ENCODE measurements around the gene CACNA1D. TPM values are rescaled to one million over a fixed set of nuclear protein-coding genes. Genes with fewer than 3 reads are reported as not detected.

Gene CACNA1D
- total RNA-seq, 1 donor from 2014 or later, result 1.9 TPM

- no peaks in the 10 kb centered on the region for H3K36me3 Mint-ChIP-seq (ENCODE audit: low read depth)
- H3K4me1 Mint-ChIP-seq, result no peaks in the 10 kb centered on the region
- no peak overlapping the region for H3K4me3 Mint-ChIP-seq
- H3K27ac Mint-ChIP-seq, result no peak overlapping the region
- H3K27me3 Mint-ChIP-seq, result no peaks in the 10 kb centered on the region
- POLR2A ChIA-PET, result interaction anchor here (0.6 kb wide), 1 partner anchor 221 kb away, joined by 9 read pairs; no protein-coding TSS in a partner anchor
- ATAC-seq (ENCODE audit: low read depth), result no peak
- H3K9me3 Mint-ChIP-seq, result no peaks in the 10 kb centered on the region
- no peak for TF ChIP-seq CTCF (IDR thresholded peaks at IDR 0.05)
- intact Hi-C loops (cut with micrococcal nuclease), result no loop called here
- CTCF ChIA-PET, result no interaction called here
- DNase-seq, result no peak
Measured at GRCh38 chr3:53835257-53835656, 340.8 kb downstream of the CACNA1D start.

GRCh38 chr3:53836084-53836872, 341.9 kb downstream of the CACNA1D start:
- Mint-ChIP-seq H3K4me1 (no peaks in the 10 kb centered on the region), H3K36me3 (ENCODE audit: low read depth) (no peaks in the 10 kb centered on the region), H3K9me3 (no peaks in the 10 kb centered on the region), H3K27me3 (no peaks in the 10 kb centered on the region), H3K4me3 (no peak overlapping the region), H3K27ac (no peak overlapping the region)
- no peak for DNase-seq
- no peak for TF ChIP-seq CTCF (IDR thresholded peaks at IDR 0.05)
- no peak for ATAC-seq (ENCODE audit: low read depth)
- ChIA-PET CTCF (no interaction called here), POLR2A (no interaction called here)
- intact Hi-C loops (cut with micrococcal nuclease), result no loop called here

GRCh38 chr3:53837331-53837730, 342.9 kb downstream of the CACNA1D start:
- ChIA-PET POLR2A (no interaction called here), CTCF (no interaction called here)
- H3K9me3 Mint-ChIP-seq, result no peaks in the 10 kb centered on the region
- ATAC-seq (ENCODE audit: low read depth) (no peak), DNase-seq (no peak)
- no peak overlapping the region for H3K27ac Mint-ChIP-seq
- no peaks in the 10 kb centered on the region for H3K4me1 Mint-ChIP-seq
- TF ChIP-seq CTCF (IDR thresholded peaks at IDR 0.05), result no peak
- H3K36me3 Mint-ChIP-seq (ENCODE audit: low read depth), result no peaks in the 10 kb centered on the region
- H3K27me3 Mint-ChIP-seq, result no peaks in the 10 kb centered on the region
- intact Hi-C loops (cut with micrococcal nuclease), result no loop called here
- no peak overlapping the region for H3K4me3 Mint-ChIP-seq

DNA sequence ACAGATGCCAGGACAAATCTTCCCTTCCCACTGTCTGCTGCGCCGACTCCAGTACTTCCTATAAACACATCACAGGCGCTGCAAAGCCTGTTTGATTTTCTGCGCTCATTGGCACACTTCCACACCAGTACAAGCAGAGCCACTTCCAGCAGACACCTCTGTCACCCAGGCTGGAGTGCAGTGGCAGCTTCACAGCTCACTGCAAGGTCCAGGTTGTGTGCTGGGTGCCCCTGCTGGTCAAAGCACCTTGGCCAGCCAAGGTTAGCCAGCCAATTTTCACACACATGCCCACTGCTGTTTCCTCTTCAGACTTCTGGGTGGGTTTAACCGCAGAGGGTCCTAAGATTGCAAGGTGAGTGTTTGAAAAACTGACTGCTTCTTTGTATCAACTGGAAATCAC, 346.9 kb downstream of the CACNA1D start:
- Mint-ChIP-seq H3K4me1 (peaks cover 26% of the 10 kb centered on the region), H3K36me3 (ENCODE audit: low read depth) (no peaks in the 10 kb centered on the region), H3K27ac (no peak overlapping the region), H3K9me3 (no peaks in the 10 kb centered on the region), H3K4me3 (no peak overlapping the region), H3K27me3 (peaks cover 17% of the 10 kb centered on the region)
- CTCF ChIA-PET, result no interaction called here
- no peak for ATAC-seq (ENCODE audit: low read depth)
- POLR2A ChIA-PET, result no interaction called here
- no peak for TF ChIP-seq CTCF (IDR thresholded peaks at IDR 0.05)
- DNase-seq, result no peak
- intact Hi-C loops (cut with micrococcal nuclease), result no loop called here

- H3K4me3 Mint-ChIP-seq, result no peak overlapping the region
Measured at GRCh38 chr3:53842436-53843194, 348.2 kb downstream of the CACNA1D start.

More at GRCh38 chr3:53842436-53843194, 348.2 kb downstream of the CACNA1D start:
- Mint-ChIP-seq H3K36me3 (ENCODE audit: low read depth) (no peaks in the 10 kb centered on the region), H3K9me3 (no peaks in the 10 kb centered on the region), H3K27me3 (peaks cover 24% of the 10 kb centered on the region), H3K27ac (no peak overlapping the region), H3K4me1 (peaks cover 34% of the 10 kb centered on the region)
- CTCF ChIA-PET, result no interaction called here
- no peak for ATAC-seq (ENCODE audit: low read depth)
- POLR2A ChIA-PET, result no interaction called here
- intact Hi-C loops (cut with micrococcal nuclease), result no loop called here
- no peak for DNase-seq
- no peak for TF ChIP-seq CTCF (IDR thresholded peaks at IDR 0.05)

Measured in activated B cell treated with CpG ODN at 0.5 μM for 24 hours (primary cell).